GM18505 (cell line): Measurements from ENCODE around the gene EGFLAM.
A peak's percentile ranks its signal among the peaks of the same experiment; 100 is the strongest.

Source experiments
- ATAC-seq: cut with Tn5 transposase; IDR thresholded peaks from one replicate; pipeline ENCODE4 v1.9.1; 2021; ENCODE audit not compliant: unreplicated experiment
- POLR2A ChIP-seq: IDR thresholded peaks from 4 replicates; pipeline ENCODE4 v1.6.1; 2011; ENCODE audit warnings: borderline replicate concordance; ENCODE audit not compliant: insufficient read depth, insufficient read length; ENCODE audit errors: extremely low read depth

EGFLAM gene

GRCh38 chr5:38382898-38383297 lies 124.5 kb downstream of the EGFLAM start:
- no peak for TF ChIP-seq POLR2A
- peak; percentile 96 for ATAC-seq

- TF ChIP-seq POLR2A: no peak
- ATAC-seq: no peak
Measured at GRCh38 chr5:38383701-38384100, 125.3 kb downstream of the EGFLAM start.

- TF ChIP-seq POLR2A: no peak
- ATAC-seq: no peak
Measured at GRCh38 chr5:38384396-38384795, 126.0 kb downstream of the EGFLAM start.

- no peak for ATAC-seq
- no peak for TF ChIP-seq POLR2A
Measured at GRCh38 chr5:38387161-38387560, 128.8 kb downstream of the EGFLAM start.

- ATAC-seq: no peak
- no peak for TF ChIP-seq POLR2A
Measured at GRCh38 chr5:38393636-38394035, 135.3 kb downstream of the EGFLAM start.

- ATAC-seq: no peak
- TF ChIP-seq POLR2A: no peak
Measured at GRCh38 chr5:38396766-38397165, 138.4 kb downstream of the EGFLAM start.

GRCh38 chr5:38400365-38400764 lies 142.0 kb downstream of the EGFLAM start:
- no peak for ATAC-seq
- no peak for TF ChIP-seq POLR2A

- no peak for TF ChIP-seq POLR2A
- ATAC-seq: no peak
Measured at GRCh38 chr5:38401145-38401544, 142.8 kb downstream of the EGFLAM start.

- ATAC-seq: no peak
- TF ChIP-seq POLR2A: no peak
Measured at GRCh38 chr5:38403406-38403805, 145.0 kb downstream of the EGFLAM start.

- TF ChIP-seq POLR2A: no peak
- no peak for ATAC-seq
Measured at GRCh38 chr5:38403877-38404635, 145.7 kb downstream of the EGFLAM start.

GRCh38 chr5:38404667-38405276 lies 146.4 kb downstream of the EGFLAM start:
- no peak for TF ChIP-seq POLR2A
- ATAC-seq: no peak

GRCh38 chr5:38408446-38409198 lies 150.3 kb downstream of the EGFLAM start:
- no peak for TF ChIP-seq POLR2A
- no peak for ATAC-seq

- no peak for TF ChIP-seq POLR2A
- no peak for ATAC-seq
Measured at GRCh38 chr5:38410304-38410990, 152.1 kb downstream of the EGFLAM start.
